ENCODE measurements around the gene RIOK2. TPM values are rescaled to one million over a fixed set of nuclear protein-coding genes. Genes with fewer than 3 reads are reported as not detected.

The RIOK2 gene
- total and polyA plus RNA-seq, 2 experiments from 2014 or later = 34.4 to 44.1 TPM

DNA sequence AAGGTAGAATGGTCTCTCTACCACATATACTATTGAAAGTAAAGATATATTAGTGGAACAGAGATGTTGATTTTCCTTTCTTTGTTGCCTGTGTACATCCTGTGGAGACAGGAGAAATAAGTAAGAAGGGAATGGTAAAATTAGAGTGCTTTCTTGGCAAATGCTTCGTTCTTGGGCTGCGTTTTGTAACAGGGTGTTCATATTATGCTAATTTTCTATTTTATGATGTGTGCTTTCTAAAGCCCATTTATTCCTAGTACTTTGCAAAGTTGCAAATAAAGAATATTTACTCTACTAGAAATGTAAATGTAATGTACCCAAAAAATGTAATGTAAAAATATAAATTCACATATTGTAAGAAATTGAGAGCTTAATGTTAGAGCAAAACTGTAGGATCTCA lies 40.5 kb upstream of the RIOK2 start:
- DNase-seq (ENCODE audit: low spot score) = no peak
- Histone ChIP-seq H3K4me1 (ENCODE audit: insufficient read depth) (no peaks in the 10 kb centered on the region), H3K9me3 (ENCODE audit: low read depth) (no peaks in the 10 kb centered on the region), H3K4me3 (no peak overlapping the region), H2AFZ (no peak overlapping the region), H3K27me3 (no peaks in the 10 kb centered on the region), H4K20me1 (ENCODE audit: insufficient read depth, poor library complexity, severe bottlenecking) (no peaks in the 10 kb centered on the region), H3K9me2 (replicated peaks; ENCODE audit: insufficient read depth) (no peaks in the 10 kb centered on the region), H3K4me2 (no peak overlapping the region), H3K27ac (no peak overlapping the region), H3K79me2 (no peaks in the 10 kb centered on the region), H3K36me3 (replicated peaks; ENCODE audit: insufficient read depth, low read depth) (no peaks in the 10 kb centered on the region)
- TF ChIP-seq, protein P1, sequence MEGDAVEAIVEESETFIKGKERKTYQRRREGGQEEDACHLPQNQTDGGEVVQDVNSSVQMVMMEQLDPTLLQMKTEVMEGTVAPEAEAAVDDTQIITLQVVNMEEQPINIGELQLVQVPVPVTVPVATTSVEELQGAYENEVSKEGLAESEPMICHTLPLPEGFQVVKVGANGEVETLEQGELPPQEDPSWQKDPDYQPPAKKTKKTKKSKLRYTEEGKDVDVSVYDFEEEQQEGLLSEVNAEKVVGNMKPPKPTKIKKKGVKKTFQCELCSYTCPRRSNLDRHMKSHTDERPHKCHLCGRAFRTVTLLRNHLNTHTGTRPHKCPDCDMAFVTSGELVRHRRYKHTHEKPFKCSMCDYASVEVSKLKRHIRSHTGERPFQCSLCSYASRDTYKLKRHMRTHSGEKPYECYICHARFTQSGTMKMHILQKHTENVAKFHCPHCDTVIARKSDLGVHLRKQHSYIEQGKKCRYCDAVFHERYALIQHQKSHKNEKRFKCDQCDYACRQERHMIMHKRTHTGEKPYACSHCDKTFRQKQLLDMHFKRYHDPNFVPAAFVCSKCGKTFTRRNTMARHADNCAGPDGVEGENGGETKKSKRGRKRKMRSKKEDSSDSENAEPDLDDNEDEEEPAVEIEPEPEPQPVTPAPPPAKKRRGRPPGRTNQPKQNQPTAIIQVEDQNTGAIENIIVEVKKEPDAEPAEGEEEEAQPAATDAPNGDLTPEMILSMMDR (IDR thresholded peaks at IDR 0.05; ENCODE audit: poor library complexity) = no peak
- TF ChIP-seq EZH2phosphoT487 (IDR thresholded peaks at IDR 0.05; ENCODE audit: low read depth, severe bottlenecking, unreplicated experiment) (no peak), EZH2 (IDR thresholded peaks at IDR 0.05; ENCODE audit: borderline replicate concordance) (no peak)
- WGBS (ENCODE audit: low lambda C conversion rate, missing lambda C conversion rate) = 95% methylated on average over 2 of the region's 2 CpGs

DNA sequence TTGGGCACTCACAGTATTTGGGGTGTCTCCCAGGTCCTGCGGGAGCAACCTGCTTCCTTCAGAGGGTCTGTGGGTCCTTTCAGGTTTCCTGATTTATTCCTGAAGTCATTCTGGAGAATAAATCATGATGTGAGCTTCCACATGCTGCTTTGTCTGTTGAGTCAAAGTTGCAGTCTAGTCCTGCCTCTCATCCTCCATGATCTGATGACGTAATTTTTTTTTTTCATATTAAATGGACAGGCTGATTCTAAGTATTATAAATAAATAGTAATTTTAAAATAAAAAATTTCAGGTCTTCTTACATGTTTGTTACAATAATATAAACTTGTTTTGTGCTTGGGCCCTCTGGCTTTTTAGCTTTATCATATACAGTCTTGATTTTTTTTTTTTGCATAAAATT lies 26.3 kb upstream of the RIOK2 start:
- no peak for DNase-seq (ENCODE audit: low spot score)
- 89% methylated on average over 2 of the region's 2 CpGs for WGBS (ENCODE audit: low lambda C conversion rate, missing lambda C conversion rate)
- Histone ChIP-seq H3K9me3 (ENCODE audit: low read depth) (no peaks in the 10 kb centered on the region), H2AFZ (no peak overlapping the region), H3K79me2 (no peaks in the 10 kb centered on the region), H3K27ac (no peak overlapping the region), H3K4me3 (no peak overlapping the region), H3K27me3 (no peaks in the 10 kb centered on the region), H4K20me1 (ENCODE audit: insufficient read depth, poor library complexity, severe bottlenecking) (no peaks in the 10 kb centered on the region), H3K36me3 (replicated peaks; ENCODE audit: insufficient read depth, low read depth) (no peaks in the 10 kb centered on the region), H3K4me1 (ENCODE audit: insufficient read depth) (no peaks in the 10 kb centered on the region), H3K9me2 (replicated peaks; ENCODE audit: insufficient read depth) (no peaks in the 10 kb centered on the region), H3K4me2 (no peak overlapping the region)
- no peak for TF ChIP-seq EZH2phosphoT487 (IDR thresholded peaks at IDR 0.05; ENCODE audit: low read depth, severe bottlenecking, unreplicated experiment)
- TF ChIP-seq, protein P1 (IDR thresholded peaks at IDR 0.05; ENCODE audit: poor library complexity) = no peak
- TF ChIP-seq EZH2 (IDR thresholded peaks at IDR 0.05; ENCODE audit: borderline replicate concordance) = no peak

DNA sequence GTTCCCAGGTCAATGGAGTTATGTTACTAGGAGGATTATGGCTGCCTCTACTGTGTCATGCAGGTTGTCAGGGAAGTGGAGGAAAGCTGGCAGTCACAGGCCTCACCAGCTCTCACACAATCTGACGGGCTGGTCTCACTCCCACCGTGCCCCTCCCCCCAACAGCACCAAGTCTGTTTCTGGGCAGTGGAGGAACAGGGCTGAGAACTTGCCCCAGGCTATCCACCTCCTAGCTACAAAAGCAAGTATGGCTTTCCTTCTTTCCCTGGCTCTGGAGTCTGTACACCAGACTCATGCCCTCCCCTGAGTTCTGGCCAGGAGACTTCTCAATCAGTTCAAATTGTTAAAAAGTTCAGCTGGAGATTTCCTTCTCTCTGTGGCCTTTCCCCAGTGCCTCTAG lies 25.7 kb upstream of the RIOK2 start:
- Histone ChIP-seq H3K4me2 (no peak overlapping the region), H3K36me3 (replicated peaks; ENCODE audit: insufficient read depth, low read depth) (no peaks in the 10 kb centered on the region), H3K9me3 (ENCODE audit: low read depth) (no peaks in the 10 kb centered on the region), H4K20me1 (ENCODE audit: insufficient read depth, poor library complexity, severe bottlenecking) (no peaks in the 10 kb centered on the region), H3K79me2 (no peaks in the 10 kb centered on the region), H3K27ac (no peak overlapping the region), H3K27me3 (no peaks in the 10 kb centered on the region), H3K4me1 (ENCODE audit: insufficient read depth) (no peaks in the 10 kb centered on the region), H3K4me3 (no peak overlapping the region), H3K9me2 (replicated peaks; ENCODE audit: insufficient read depth) (no peaks in the 10 kb centered on the region), H2AFZ (no peak overlapping the region)
- DNase-seq (ENCODE audit: low spot score) = no peak
- TF ChIP-seq EZH2phosphoT487 (IDR thresholded peaks at IDR 0.05; ENCODE audit: low read depth, severe bottlenecking, unreplicated experiment) (no peak), EZH2 (IDR thresholded peaks at IDR 0.05; ENCODE audit: borderline replicate concordance) (no peak)
- TF ChIP-seq, protein P1 (IDR thresholded peaks at IDR 0.05; ENCODE audit: poor library complexity) = no peak
- 73% methylated on average over 2 of the region's 2 CpGs for whole genome bisulfite sequencing (ENCODE audit: low lambda C conversion rate, missing lambda C conversion rate)

Data from hepatocyte (in vitro differentiated cells).